HL-60 (cell line): ENCODE measurements around the gene RPL35.

Source experiments
- DNase-seq, 2 experiments: peaks; one replicate each; pipeline ENCODE4 v3.0.0-alpha.2; 2010 to 2020; ENCODE audit warnings: low read depth in 1 of 2, low spot score in 1 of 2
- H3K27ac ChIP-seq: fragments of 250-450 bp; sonication (Bioruptor Pico); replicated peaks from 2 replicates; pipeline ENCODE4 v1.5.1; 2020; ENCODE audit warnings: mild to moderate bottlenecking, moderate library complexity
- H3K27me3 ChIP-seq: fragments of 250-450 bp; sonication (Bioruptor Pico); 2 replicates; pipeline ENCODE4 v1.5.1; 2021; ENCODE audit warnings: mild to moderate bottlenecking, moderate library complexity; ENCODE audit not compliant: insufficient read depth, poor library complexity, severe bottlenecking
- H3K4me3 ChIP-seq: replicated peaks from 2 replicates; pipeline ENCODE4 v1.5.1; 2011; ENCODE audit warnings: mild to moderate bottlenecking, control low read depth, low read length; ENCODE audit not compliant: insufficient read depth
- CTCF ChIP-seq: IDR thresholded peaks from one replicate; pipeline ENCODE4 v1.5.1; 2011; ENCODE audit warnings: low read length, control low read depth, inconsistent platforms; ENCODE audit not compliant: insufficient read depth
- GABPA ChIP-seq: IDR thresholded peaks from 2 replicates; pipeline ENCODE4 v1.6.1; 2012; ENCODE audit warnings: low read depth
- POLR2AphosphoS5 ChIP-seq: IDR thresholded peaks from 2 replicates; pipeline ENCODE4 v1.6.1; 2012; ENCODE audit warnings: low read depth
- SPI1 ChIP-seq: IDR thresholded peaks from 2 replicates; pipeline ENCODE4 v1.6.1; 2012; ENCODE audit warnings: low read depth, mild to moderate bottlenecking, borderline replicate concordance
- TF ChIP-seq, protein P1 (sequence below): IDR thresholded peaks from 2 replicates; pipeline ENCODE4 v1.6.1; 2012; ENCODE audit warnings: low read depth; ENCODE audit not compliant: insufficient replicate concordance

The RPL35 gene

GRCh38 chr9:124818431-124819281 lies 43.1 kb downstream of the RPL35 start:
- Histone ChIP-seq H3K4me3 (no peak overlapping the region), H3K27me3 (no peaks in the 10 kb centered on the region), H3K27ac (no peak overlapping the region)
- TF ChIP-seq POLR2AphosphoS5 (no peak), SPI1 (no peak), GABPA (no peak)
- TF ChIP-seq, protein P1, sequence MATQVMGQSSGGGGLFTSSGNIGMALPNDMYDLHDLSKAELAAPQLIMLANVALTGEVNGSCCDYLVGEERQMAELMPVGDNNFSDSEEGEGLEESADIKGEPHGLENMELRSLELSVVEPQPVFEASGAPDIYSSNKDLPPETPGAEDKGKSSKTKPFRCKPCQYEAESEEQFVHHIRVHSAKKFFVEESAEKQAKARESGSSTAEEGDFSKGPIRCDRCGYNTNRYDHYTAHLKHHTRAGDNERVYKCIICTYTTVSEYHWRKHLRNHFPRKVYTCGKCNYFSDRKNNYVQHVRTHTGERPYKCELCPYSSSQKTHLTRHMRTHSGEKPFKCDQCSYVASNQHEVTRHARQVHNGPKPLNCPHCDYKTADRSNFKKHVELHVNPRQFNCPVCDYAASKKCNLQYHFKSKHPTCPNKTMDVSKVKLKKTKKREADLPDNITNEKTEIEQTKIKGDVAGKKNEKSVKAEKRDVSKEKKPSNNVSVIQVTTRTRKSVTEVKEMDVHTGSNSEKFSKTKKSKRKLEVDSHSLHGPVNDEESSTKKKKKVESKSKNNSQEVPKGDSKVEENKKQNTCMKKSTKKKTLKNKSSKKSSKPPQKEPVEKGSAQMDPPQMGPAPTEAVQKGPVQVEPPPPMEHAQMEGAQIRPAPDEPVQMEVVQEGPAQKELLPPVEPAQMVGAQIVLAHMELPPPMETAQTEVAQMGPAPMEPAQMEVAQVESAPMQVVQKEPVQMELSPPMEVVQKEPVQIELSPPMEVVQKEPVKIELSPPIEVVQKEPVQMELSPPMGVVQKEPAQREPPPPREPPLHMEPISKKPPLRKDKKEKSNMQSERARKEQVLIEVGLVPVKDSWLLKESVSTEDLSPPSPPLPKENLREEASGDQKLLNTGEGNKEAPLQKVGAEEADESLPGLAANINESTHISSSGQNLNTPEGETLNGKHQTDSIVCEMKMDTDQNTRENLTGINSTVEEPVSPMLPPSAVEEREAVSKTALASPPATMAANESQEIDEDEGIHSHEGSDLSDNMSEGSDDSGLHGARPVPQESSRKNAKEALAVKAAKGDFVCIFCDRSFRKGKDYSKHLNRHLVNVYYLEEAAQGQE, result no peak
- DNase-seq, result no peak

DNA sequence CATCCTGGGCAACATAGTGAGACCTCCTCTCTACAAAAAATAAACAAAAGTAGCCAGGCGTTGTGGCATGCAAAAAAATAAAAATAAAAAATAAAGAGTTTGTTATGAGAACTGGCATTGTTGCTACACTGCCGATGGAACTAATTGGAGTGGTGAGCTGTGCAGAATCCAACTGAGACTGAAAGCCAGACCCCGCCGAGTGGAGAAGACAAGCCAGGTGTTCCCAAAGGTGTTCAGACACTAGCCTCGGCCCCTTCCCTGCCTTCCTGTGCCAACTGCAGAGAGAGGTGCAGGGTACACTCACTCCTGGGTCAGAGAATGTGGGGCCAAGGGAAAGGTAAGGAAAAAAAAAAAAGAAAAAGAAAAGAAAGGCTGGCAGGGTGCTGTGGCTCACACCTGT lies 46.2 kb downstream of the RPL35 start:
- Histone ChIP-seq H3K27ac (no peak overlapping the region), H3K27me3 (no peaks in the 10 kb centered on the region), H3K4me3 (no peak overlapping the region)
- no peak for DNase-seq
- TF ChIP-seq GABPA (no peak), CTCF (no peak), SPI1 (no peak), POLR2AphosphoS5 (no peak)
- TF ChIP-seq, protein P1, result no peak

DNA sequence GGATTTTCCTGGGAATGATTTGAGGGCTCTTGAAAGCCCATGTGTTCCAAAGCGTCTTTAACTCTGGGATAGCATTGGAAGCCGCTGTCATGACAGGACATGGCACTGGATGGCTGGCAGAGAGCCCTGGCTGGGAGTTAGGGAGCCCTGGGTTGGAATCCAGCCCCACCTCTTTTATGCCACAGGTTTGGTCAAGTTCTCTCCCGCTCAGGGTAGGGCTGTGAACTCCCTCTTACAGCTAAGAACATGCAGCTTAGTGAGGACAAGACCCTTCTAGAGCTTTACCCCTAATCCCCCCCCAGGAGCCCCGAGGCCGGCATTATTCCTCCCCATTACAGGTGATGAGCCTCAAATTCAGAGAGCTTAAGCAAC lies 47.6 kb downstream of the RPL35 start:
- Histone ChIP-seq H3K27ac (no peak overlapping the region), H3K27me3 (no peaks in the 10 kb centered on the region), H3K4me3 (no peak overlapping the region)
- TF ChIP-seq CTCF (no peak), POLR2AphosphoS5 (no peak), SPI1 (no peak), GABPA (no peak)
- TF ChIP-seq, protein P1, result no peak
- DNase-seq, result no peak
